NCI-H1092 treated with DMSO at 0.1 percent for 48 hours (cell line): Measurements from ENCODE around the gene MED12L.
"Not testable (repeated sequence)": the region's sequence is repeated elsewhere in the genome, so short reads cannot be mapped to it uniquely, and the experiment has no call there.

Experiments
- DNase-seq: peaks from one replicate; lab custom pipeline; 2025; lab: John Stamatoyannopoulos, UW

The MED12L gene, protein sequence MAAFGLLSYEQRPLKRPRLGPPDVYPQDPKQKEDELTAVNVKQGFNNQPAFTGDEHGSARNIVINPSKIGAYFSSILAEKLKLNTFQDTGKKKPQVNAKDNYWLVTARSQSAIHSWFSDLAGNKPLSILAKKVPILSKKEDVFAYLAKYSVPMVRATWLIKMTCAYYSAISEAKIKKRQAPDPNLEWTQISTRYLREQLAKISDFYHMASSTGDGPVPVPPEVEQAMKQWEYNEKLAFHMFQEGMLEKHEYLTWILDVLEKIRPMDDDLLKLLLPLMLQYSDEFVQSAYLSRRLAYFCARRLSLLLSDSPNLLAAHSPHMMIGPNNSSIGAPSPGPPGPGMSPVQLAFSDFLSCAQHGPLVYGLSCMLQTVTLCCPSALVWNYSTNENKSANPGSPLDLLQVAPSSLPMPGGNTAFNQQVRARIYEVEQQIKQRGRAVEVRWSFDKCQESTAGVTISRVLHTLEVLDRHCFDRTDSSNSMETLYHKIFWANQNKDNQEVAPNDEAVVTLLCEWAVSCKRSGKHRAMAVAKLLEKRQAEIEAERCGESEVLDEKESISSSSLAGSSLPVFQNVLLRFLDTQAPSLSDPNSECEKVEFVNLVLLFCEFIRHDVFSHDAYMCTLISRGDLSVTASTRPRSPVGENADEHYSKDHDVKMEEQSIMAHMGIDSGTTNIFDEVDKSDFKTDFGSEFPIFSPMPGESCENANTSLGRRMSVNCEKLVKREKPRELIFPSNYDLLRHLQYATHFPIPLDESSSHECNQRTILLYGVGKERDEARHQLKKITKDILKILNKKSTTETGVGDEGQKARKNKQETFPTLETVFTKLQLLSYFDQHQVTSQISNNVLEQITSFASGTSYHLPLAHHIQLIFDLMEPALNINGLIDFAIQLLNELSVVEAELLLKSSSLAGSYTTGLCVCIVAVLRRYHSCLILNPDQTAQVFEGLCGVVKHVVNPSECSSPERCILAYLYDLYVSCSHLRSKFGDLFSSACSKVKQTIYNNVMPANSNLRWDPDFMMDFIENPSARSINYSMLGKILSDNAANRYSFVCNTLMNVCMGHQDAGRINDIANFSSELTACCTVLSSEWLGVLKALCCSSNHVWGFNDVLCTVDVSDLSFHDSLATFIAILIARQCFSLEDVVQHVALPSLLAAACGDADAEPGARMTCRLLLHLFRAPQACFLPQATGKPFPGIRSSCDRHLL (N-terminal part only)

DNA sequence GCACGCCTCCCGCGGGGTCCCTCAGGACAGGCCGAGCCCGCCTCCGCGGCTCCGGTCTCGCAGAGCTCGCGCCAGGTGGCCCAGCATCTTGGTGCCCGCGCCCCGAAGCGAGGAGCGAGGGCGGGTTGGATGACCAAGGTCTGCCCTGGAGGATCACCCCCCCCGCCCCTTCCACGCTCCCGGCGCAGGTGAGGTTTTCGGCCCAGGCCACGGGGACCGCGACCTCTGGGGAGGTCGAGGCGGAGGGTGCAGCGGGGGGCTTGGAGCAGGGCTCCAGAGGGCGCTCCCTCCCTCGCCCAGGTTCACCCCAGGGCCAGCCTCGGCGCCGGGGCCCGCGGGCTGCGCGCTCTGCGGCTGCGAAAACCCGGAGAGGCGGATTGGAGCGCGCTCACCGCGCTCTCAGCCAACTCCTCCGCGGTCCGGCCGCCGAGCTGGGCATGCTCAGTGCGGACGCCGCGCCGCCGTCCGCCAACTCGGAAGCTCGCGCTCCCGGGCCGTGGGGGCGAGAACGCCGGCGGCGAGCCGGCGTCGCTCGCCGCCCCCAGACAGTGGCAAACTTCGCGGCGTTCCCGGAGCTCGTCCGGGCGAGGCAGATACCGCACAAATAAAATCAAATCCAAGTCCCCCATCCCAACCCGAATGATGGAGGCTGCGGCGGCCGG is at the start of gene MED12L:
Gene MED12L, plus strand, starts transcription at position 438 of the 662 bp plus-strand sequence. CDS start 1,263 bp downstream, outside the sequence.
- peak; percentile 77 for DNase-seq

- no peak for DNase-seq
Observed at GRCh38 chr3:151037746-151038477, 47.6 kb upstream of the MED12L start.

DNA sequence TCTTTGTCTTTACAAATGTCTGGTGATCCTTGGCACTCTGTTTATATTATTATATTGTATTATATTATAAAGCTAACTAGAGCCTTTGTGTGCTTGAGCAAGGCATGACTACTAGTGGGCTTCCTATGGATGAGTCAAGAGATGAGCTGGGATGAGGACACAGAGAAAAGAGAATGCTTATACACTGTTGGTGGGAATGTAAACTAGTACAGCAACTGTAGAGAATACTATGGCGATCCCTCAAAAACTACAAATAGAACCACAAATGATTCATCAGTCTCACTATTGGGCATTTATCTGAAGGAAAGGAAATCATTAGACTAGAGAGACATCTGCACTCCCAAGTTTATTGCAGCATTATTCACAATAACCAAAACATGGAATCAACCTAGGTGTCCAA is 40.8 kb upstream of the MED12L start:
- DNase-seq: no peak

GRCh38 chr3:151047636-151048035 is 37.8 kb upstream of the MED12L start:
- DNase-seq: no peak

GRCh38 chr3:151051533-151051932 is 33.9 kb upstream of the MED12L start:
- DNase-seq: no peak

GRCh38 chr3:151052346-151052745 is 33.1 kb upstream of the MED12L start:
- no peak for DNase-seq

DNA sequence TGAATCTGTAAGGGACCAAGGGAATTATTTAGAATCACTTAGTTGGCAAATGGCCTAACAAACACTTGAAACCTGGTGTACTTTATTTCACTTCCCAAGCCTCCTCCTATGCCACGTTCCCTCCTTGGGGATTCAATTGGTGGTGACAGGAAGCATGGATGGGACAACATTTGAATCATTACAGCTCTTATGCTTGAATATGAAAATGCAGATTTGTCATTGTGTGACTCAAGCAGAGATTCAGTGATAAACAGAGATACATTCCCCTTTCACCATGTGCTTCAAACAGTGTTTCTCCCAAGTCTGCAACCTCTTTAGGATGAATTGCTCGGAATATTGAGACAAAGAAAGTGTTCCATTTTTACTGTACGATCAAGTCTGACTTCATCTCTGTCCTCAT is 32.7 kb upstream of the MED12L start:
- DNase-seq: no peak

GRCh38 chr3:151058740-151059139 is 26.7 kb upstream of the MED12L start:
- DNase-seq: no peak

GRCh38 chr3:151062611-151063010 is 22.9 kb upstream of the MED12L start:
- no peak for DNase-seq

- no peak for DNase-seq
Observed at GRCh38 chr3:151067158-151067557, 18.3 kb upstream of the MED12L start.

DNA sequence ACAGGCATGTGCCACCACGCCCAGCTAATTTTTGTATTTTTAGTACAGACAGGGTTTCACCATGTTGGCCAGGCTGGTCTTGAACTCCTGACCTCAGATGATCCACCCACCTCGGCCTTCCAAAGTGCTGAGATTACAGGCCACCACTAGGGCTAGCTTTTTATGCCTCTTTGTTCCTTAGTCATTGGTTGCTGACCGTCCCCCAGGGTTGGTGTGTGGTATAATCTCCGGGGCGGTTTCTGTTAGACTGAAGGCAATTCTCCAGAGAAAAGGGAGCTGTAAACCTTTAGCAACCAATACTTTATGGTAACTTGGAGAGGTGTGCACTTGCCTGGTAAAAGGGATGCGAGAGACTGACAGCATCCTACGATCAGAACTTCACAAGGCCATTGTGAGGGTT is 12.6 kb upstream of the MED12L start:
- not testable (repeated sequence) for DNase-seq

GRCh38 chr3:151074256-151074655 is 11.2 kb upstream of the MED12L start:
- DNase-seq: no peak

- DNase-seq: no peak
Observed at GRCh38 chr3:151075869-151076562, 9.4 kb upstream of the MED12L start.

DNA sequence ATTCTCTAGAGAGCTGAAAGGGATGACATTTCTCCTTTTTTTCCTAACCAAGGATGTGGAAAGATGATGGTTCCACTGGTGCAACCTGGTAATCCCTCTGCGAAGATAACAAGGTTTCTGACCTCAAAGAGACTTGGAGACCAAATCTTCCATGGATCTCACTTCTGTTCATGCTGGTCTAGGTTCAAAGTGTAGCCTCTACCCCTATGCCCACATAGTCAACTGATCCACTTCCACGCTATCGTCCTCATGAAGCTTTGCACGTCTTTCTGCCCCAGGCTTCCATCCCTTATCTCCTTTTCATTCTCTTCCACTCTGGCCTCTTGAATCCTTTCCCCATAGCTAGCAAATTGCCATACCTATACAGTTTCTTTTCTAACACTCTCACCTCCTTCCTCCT is 8.8 kb upstream of the MED12L start:
- DNase-seq: no peak

GRCh38 chr3:151081082-151081481 is 4.4 kb upstream of the MED12L start:
- DNase-seq: not testable (repeated sequence)

GRCh38 chr3:151082880-151083838 is 2.3 kb upstream of the MED12L start:
- no peak for DNase-seq

DNA sequence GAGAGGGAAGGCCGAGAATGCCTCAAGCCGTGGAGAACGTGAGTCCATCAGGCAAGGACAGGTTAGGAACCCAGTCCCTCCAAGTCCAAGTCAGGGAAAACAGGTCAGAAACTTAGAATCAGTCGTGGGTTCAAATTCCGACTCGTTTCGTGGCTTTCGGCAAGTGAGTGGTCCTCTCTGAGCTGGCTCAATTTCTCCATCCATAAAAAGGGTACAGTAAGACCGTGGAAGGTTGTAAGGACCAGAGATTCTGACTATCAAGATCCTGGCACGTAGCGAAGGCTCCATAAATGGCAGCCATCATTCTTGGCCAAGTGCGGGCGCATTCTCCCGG is 604 bp upstream of the MED12L start:
- no peak for DNase-seq

DNA sequence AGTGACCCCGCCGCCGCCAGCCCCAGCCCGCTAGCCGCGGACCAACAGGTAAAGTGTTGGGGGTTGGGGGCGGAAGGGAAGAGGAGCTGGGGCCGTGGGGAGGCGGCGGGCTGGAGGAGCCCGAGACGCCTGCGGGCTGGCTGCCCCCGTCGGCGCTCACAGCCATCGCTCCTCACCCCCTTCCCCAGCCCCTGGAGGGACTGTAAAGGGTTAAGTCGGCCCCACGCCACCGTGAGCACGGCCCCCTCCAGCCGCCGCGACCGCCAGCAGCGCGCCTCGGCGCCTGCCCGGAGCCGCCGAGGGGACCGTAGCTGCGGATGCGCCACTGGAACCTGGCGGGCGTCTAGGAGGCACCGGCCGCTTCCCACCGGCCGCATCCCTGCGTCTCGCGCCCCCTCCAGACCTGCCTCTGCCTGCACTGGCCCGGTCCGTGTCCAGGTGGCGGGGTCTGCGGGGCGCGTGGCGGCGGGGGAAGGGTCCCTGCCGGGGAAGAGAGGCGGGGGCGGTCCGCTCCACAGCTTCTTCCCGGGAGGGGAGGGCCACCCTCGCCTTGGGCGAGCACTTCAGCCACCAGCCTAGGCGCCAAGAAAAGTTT is 522 bp downstream of the MED12L start:
- peak; percentile 53 for DNase-seq
